Astrocyte of the hippocampus (primary cell): ENCODE measurements around the gene MYBPHL.
"Not testable (repeated sequence)": the region's sequence is repeated elsewhere in the genome, so short reads cannot be mapped to it uniquely, and the experiment has no call there.

Source experiments
- DNase-seq: peaks from one replicate; pipeline ENCODE4 v3.0.0; 2011; ENCODE audit warnings: low read depth, low spot score

MYBPHL gene

GRCh38 chr1:109307274-109308021, 637 bp upstream of the MYBPHL start:
- no peak for DNase-seq

- DNase-seq = peak; percentile 26
Measured at GRCh38 chr1:109305991-109306390, 820 bp downstream of the MYBPHL start.

- no peak for DNase-seq
Measured at GRCh38 chr1:109304226-109304920, 2.4 kb downstream of the MYBPHL start.

- no peak for DNase-seq
Measured at GRCh38 chr1:109301874-109302273, 4.9 kb downstream of the MYBPHL start.

- DNase-seq = no peak
Measured at GRCh38 chr1:109300650-109301151, 6.1 kb downstream of the MYBPHL start.

GRCh38 chr1:109299558-109300343, 7.1 kb downstream of the MYBPHL start:
- DNase-seq = peak; percentile 76

GRCh38 chr1:109298666-109299557, 7.9 kb downstream of the MYBPHL start:
- DNase-seq = peak; percentile 94

GRCh38 chr1:109296782-109297181, 10.0 kb downstream of the MYBPHL start:
- DNase-seq = no peak

- DNase-seq = peak; percentile 35
Measured at GRCh38 chr1:109295712-109296415, 10.9 kb downstream of the MYBPHL start.

- DNase-seq = no peak
Measured at GRCh38 chr1:109294481-109294880, 12.3 kb downstream of the MYBPHL start.

GRCh38 chr1:109293026-109293425, 13.8 kb downstream of the MYBPHL start:
- no peak for DNase-seq

GRCh38 chr1:109292364-109292763, 14.4 kb downstream of the MYBPHL start:
- DNase-seq = no peak

- no peak for DNase-seq
Measured at GRCh38 chr1:109290998-109291397, 15.8 kb downstream of the MYBPHL start.

- no peak for DNase-seq
Measured at GRCh38 chr1:109290137-109290536, 16.7 kb downstream of the MYBPHL start.

GRCh38 chr1:109286762-109287161, 20.0 kb downstream of the MYBPHL start:
- DNase-seq = not testable (repeated sequence)

GRCh38 chr1:109283748-109284600, 22.8 kb downstream of the MYBPHL start:
- peak; percentile 91 for DNase-seq

GRCh38 chr1:109282952-109283747, 23.7 kb downstream of the MYBPHL start, which contains the start of gene PSRC1:
TSS of gene PSRC1 (minus strand) at chr1:109283145.
- peak; percentile 99 for DNase-seq

GRCh38 chr1:109282497-109282951, 24.3 kb downstream of the MYBPHL start:
- DNase-seq = no peak
